Mucosa of stomach (tissue), 1 donor: ENCODE data around the gene MMP15.
"Not testable (repeated sequence)": the region's sequence is repeated elsewhere in the genome, so short reads cannot be mapped to it uniquely, and the experiment has no call there.

ENCODE experiments used
- H3K27me3 ChIP-seq: one replicate; pipeline ENCODE4 v1.7.0; 2013; ENCODE audit warnings: mild to moderate bottlenecking, low read length; ENCODE audit not compliant: control insufficient read depth, insufficient read depth
- H3K36me3 ChIP-seq: one replicate; pipeline ENCODE4 v1.7.0; 2013; ENCODE audit warnings: low read length; ENCODE audit not compliant: control insufficient read depth, insufficient read depth
- H3K4me1 ChIP-seq: one replicate; pipeline ENCODE4 v1.7.0; 2013; ENCODE audit warnings: mild to moderate bottlenecking, low read length; ENCODE audit not compliant: control insufficient read depth, insufficient read depth
- H3K4me3 ChIP-seq: one replicate; pipeline ENCODE4 v1.7.0; 2013; ENCODE audit warnings: low read length
- H3K9ac ChIP-seq: one replicate; pipeline ENCODE4 v1.7.0; 2013; ENCODE audit warnings: mild to moderate bottlenecking, low read length, moderate library complexity
- H3K9me3 ChIP-seq: one replicate; pipeline ENCODE4 v1.7.0; 2013; ENCODE audit warnings: mild to moderate bottlenecking, low read length, moderate library complexity; ENCODE audit not compliant: control insufficient read depth
- donor health status: Pancreatic carcinoma.

The MMP15 gene

DNA sequence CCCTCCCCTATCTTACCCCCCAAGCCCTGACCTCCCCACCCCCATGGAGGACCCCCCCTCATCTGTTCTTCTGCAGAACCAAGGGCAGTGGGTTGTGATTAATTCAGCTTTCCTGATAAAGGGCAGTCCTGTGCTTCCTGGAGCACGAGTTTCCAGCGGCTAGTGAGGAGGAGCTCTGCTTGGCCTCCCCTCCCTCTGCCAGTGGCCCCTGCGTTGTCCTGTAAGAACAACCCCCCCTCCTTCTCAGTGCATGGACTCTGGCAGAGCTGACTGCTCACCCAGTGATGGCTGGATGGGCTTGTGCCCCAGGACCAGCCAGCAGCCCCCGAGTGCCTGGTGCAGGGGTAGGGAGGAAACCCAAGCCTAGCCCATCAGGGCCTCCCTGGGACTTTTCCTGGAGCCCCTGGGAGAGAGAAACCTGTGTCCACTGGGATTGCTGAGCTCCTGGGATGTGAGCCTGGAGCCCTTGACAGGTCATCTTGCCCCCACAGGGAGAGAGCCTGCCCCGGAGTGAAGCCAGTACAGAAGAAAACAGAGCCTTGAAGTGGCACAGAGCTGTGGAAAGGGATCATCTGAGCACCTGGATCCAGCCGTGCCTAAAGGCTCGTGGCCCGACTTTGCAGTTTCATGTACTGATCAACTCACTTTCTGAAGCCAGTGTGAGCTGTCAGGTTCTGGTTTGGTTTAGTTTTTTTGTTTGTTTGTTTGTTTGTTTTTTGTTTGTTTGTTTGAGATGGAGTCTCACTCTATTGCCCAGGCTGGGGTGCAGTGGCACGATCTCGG is 26.5 kb downstream of the MMP15 start:
- no peak overlapping the region for H3K9ac ChIP-seq
- H3K4me1 ChIP-seq: peaks cover 4% of the 10 kb centered on the region
- no peak overlapping the region for H3K4me3 ChIP-seq
- H3K9me3 ChIP-seq: no peaks in the 10 kb centered on the region
- H3K36me3 ChIP-seq: no peaks in the 10 kb centered on the region
- H3K27me3 ChIP-seq: no peaks in the 10 kb centered on the region

DNA sequence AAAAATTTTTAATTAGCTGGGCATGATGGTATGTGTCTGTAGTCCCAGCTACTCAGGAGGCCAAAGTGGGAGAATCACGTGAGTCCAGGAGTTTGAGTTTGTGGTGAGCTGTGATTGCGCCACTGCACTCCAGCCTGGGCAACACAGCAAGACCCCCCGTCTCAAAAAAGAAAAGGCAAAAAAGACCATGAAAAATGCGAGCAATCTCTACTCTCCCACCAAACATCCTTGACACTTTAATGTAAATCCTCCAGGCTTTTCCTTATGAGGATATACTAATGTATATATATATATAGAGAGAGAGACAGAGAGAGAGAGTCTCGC is 28.1 kb downstream of the MMP15 start:
- Histone ChIP-seq H3K27me3 (peaks cover 4% of the 10 kb centered on the region), H3K36me3 (no peaks in the 10 kb centered on the region), H3K4me3 (no peak overlapping the region), H3K9me3 (no peaks in the 10 kb centered on the region), H3K4me1 (no peaks in the 10 kb centered on the region), H3K9ac (no peak overlapping the region)

DNA sequence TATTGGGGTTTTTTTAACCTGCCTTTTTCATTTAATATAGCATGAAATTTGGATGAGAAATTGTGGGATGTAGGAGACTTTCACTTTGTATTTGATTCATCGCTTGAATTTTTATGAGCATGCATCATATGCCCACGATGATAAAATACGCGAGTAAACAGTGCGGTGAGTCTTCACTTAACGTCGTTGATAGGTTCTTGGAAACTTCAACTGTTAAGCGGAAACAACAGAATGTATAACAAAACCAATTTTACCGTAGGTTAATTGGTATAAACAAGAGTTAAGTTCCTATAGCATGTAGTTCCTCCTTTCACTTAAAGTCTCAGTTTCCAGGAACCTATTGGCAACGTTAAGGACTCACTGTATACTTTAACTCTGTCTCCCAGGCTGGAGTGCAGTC is 28.7 kb downstream of the MMP15 start:
- Histone ChIP-seq H3K4me3 (no peak overlapping the region), H3K9me3 (no peaks in the 10 kb centered on the region), H3K36me3 (no peaks in the 10 kb centered on the region), H3K4me1 (no peaks in the 10 kb centered on the region), H3K27me3 (peaks cover 4% of the 10 kb centered on the region), H3K9ac (no peak overlapping the region)

DNA sequence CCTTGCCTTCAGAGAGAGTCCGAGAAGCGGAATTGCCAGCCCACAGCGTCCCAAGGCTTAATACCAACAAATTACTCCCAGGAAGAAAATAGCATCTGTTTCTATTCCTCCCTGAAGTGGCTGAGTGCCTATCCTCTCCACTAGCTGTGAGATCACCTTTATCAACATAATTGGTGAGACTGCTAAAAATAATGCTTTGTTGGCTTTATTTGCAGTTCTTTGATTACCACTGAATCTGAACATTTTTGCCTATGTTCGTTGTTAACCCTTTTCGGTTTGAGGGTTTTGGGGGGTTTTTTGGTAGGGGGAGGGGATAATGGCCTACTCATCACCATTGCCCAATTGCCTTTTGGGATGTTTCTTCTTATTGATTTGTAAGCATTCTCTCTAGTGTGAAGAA is 31.0 kb downstream of the MMP15 start:
- Histone ChIP-seq H3K27me3 (peaks cover 4% of the 10 kb centered on the region), H3K36me3 (no peaks in the 10 kb centered on the region), H3K4me1 (no peaks in the 10 kb centered on the region), H3K9ac (no peak overlapping the region), H3K4me3 (no peak overlapping the region), H3K9me3 (no peaks in the 10 kb centered on the region)

DNA sequence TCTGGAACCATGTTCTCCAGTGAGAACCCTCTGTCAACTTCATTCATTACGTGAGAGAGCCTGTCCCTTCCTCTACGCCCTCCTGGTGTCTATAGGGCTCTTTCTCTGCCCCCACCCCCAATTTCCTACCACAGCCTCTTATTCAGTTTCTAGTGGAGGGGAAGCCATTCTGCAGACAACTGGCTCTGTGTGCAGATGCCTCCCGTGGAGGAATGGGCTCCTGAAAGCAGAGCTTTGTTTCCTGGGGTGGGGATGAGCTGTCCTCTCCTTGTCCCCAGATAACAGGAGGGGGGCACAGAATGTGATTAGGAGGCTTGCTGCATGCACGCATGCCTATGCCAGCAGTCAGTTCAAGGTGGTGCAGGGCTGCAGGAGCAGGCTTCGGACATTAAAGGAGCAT is 31.6 kb downstream of the MMP15 start:
- H3K4me3 ChIP-seq: no peak overlapping the region
- H3K9me3 ChIP-seq: no peaks in the 10 kb centered on the region
- no peak overlapping the region for H3K9ac ChIP-seq
- no peaks in the 10 kb centered on the region for H3K4me1 ChIP-seq
- H3K36me3 ChIP-seq: no peaks in the 10 kb centered on the region
- peaks cover 4% of the 10 kb centered on the region for H3K27me3 ChIP-seq

DNA sequence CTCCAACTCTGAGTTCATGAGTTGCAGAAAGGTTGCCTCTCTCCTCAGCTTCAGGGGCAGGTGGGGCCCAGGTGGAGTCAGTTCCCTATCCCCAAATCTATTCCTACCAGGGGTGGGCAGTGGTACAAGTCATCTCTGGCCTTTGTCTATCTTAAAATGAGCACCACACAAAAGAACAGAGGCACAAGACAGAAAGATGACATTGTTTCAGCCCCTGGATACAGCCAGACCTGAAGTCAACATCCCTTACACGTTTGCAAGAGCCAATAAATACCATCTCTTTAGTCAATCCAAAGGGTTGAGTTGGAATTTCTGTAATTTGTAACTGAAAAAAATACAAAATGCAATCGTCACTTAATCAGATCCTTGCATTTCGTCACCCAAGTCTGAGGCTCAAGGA is 32.2 kb downstream of the MMP15 start:
- no peak overlapping the region for H3K4me3 ChIP-seq
- H3K27me3 ChIP-seq: peaks cover 4% of the 10 kb centered on the region
- H3K9ac ChIP-seq: no peak overlapping the region
- no peaks in the 10 kb centered on the region for H3K4me1 ChIP-seq
- H3K9me3 ChIP-seq: no peaks in the 10 kb centered on the region
- H3K36me3 ChIP-seq: no peaks in the 10 kb centered on the region

DNA sequence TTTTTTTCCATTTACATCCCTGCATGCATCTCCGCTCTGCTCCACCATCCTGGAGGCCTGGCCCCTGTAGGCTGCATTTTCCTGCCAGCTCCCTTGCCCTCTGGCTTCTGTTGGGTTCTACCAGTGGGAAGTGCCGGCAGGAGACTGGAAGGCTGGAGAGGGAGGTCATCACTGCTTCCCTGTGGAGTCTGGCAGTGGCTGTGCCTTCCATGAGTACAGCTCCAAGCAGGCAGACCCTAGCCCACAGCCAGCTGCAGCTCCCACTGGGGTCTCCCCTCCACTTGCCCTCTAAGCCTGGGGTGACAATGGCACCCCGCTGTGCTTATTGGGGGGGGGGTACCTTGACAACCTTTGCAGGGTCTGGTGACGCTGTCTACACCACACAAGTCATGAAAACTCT is 37.3 kb downstream of the MMP15 start:
- no peak overlapping the region for H3K9ac ChIP-seq
- H3K4me3 ChIP-seq: no peak overlapping the region
- H3K9me3 ChIP-seq: no peaks in the 10 kb centered on the region
- no peaks in the 10 kb centered on the region for H3K36me3 ChIP-seq
- no peaks in the 10 kb centered on the region for H3K4me1 ChIP-seq
- H3K27me3 ChIP-seq: no peaks in the 10 kb centered on the region

DNA sequence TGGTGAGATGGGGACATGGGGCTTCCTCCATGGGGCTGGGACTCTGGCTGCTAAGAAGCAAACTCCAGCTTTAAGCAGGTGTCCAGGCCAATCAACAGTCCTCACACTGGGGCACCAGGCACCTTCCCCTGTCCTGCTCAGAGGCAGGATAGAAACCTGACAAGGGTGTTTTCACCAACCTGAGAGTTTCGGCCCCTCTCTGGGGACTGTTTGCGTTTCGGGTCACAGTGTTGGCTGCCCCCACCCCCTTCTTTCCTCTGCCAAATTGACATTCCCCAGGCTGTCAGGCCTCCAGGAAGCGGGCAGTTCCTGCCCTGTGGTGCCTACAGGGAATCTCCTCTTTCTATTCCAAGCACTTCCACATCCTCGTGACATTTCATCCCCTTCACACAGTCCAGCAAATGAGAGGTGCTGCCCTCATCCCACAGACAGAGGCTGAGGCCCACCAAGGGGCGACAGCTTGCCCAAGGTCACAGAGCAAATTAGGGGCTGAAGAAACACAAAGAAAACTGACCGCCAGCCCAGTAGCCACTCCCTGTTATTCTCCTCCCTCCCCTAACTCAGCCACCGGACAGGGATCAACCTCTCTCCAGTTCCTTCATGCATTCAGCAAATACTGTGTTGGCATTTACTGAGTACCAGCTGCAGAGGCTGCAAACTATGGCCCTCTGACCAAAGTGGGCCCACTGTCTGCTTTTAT is 38.0 kb downstream of the MMP15 start:
- no peaks in the 10 kb centered on the region for H3K36me3 ChIP-seq
- H3K27me3 ChIP-seq: no peaks in the 10 kb centered on the region
- no peak overlapping the region for H3K4me3 ChIP-seq
- no peak overlapping the region for H3K9ac ChIP-seq
- H3K9me3 ChIP-seq: no peaks in the 10 kb centered on the region
- no peaks in the 10 kb centered on the region for H3K4me1 ChIP-seq

DNA sequence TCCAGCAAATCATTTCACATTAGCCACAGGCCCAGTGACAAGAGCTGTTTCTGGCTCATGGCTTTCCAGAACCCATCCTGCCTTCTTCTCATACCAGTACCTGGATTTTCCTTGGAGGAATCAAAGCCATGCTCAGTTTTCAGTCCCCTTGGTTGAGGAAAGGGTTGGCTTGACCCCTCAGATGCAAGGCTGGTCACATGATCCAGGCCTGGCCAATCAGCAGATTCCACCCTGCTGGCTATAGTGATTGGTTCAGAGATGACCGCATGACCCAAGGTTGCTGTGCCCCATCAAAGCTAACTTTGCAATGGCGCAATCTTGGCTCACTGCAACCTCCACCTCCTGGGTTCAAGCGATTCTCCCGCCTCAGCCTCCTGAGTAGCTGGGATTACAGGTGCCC is 45.0 kb downstream of the MMP15 start:
- Histone ChIP-seq H3K9ac (no peak overlapping the region), H3K4me3 (no peak overlapping the region), H3K4me1 (no peaks in the 10 kb centered on the region), H3K9me3 (no peaks in the 10 kb centered on the region), H3K36me3 (no peaks in the 10 kb centered on the region), H3K27me3 (no peaks in the 10 kb centered on the region)

DNA sequence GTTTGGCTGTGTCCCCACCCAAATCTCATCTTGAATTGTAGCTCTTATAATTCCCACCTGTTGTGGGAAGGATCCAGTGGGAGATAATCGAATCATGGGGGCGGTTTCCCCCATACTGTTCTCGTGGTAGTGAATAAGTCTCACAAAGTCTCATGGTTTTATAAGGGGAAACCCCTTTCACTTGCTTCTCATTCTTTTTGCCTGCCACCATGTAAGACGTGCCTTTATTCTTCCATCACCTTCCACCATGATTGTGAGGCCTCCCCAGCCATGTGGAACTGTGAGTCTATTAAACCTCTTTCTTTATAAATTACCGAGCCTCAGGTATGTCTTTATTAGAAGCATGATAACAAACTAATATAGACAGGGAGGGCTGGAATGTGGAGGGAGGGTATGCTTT is 46.6 kb downstream of the MMP15 start:
- not testable (repeated sequence) for H3K4me1 ChIP-seq, H3K9me3 ChIP-seq, H3K4me3 ChIP-seq, H3K27me3 ChIP-seq, H3K36me3 ChIP-seq, H3K9ac ChIP-seq

DNA sequence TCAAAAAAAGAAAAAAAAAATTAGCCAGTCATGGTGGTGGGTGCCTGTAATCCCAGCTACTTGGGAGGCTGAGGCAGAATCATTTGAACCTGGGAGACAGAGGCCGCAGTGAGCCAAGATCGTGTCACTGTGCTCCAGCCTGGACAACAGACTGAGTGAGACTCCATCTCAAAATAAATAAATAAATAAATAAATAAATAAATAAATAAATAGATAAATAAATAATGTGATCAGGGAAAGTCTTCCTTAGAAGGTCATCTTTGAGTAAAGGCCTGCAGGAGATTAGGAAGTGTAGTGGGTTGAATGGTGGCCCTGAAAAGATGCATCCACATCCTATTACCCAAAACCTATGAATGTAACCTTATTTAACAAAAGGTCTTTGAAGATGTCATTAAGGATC is 47.5 kb downstream of the MMP15 start:
- H3K4me3 ChIP-seq, H3K27me3 ChIP-seq, H3K36me3 ChIP-seq, H3K9ac ChIP-seq, H3K9me3 ChIP-seq, H3K4me1 ChIP-seq: not testable (repeated sequence)

DNA sequence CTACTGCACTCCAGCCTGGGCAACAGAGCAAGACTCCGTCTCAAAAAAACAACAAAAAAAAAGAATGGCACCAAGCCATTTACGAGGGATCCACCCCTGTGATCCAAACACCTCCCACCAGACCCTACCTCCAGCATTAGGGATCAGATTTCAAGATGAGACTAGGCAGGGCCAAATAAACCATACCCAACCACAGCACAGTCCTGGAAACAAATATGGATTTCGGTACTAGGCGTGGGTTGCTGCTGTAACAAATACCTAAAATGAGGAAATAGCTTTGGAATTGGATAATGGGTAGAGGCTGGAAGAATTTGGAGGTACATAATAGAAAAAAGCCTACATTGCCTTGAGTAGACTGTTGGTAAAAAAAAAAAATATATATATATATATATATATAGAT is 49.1 kb downstream of the MMP15 start:
- Histone ChIP-seq H3K27me3 (no peaks in the 10 kb centered on the region), H3K4me1 (no peaks in the 10 kb centered on the region), H3K36me3 (no peaks in the 10 kb centered on the region), H3K9ac (no peak overlapping the region), H3K4me3 (no peak overlapping the region), H3K9me3 (no peaks in the 10 kb centered on the region)
